ENCODE measurements around the gene CTDP1.

- TF ChIP-seq GABPA (IDR thresholded peaks at IDR 0.05 in 1 of 2, conservative IDR thresholded peaks at IDR 0.05 in 1 of 2) (no peak), SP1 (IDR thresholded peaks at IDR 0.05) (no peak), RAD21 (IDR thresholded peaks at IDR 0.05) (no peak), YY1 (IDR thresholded peaks at IDR 0.05) (no peak), EGR1 (IDR thresholded peaks at IDR 0.05; ENCODE audit: low read depth in 2 of 2) (no peak), NR2F2 (IDR thresholded peaks at IDR 0.05) (no peak), MAX (IDR thresholded peaks at IDR 0.05) (no peak), HNF4G (IDR thresholded peaks at IDR 0.05) (no peak)
- TF ChIP-seq, protein P1, sequence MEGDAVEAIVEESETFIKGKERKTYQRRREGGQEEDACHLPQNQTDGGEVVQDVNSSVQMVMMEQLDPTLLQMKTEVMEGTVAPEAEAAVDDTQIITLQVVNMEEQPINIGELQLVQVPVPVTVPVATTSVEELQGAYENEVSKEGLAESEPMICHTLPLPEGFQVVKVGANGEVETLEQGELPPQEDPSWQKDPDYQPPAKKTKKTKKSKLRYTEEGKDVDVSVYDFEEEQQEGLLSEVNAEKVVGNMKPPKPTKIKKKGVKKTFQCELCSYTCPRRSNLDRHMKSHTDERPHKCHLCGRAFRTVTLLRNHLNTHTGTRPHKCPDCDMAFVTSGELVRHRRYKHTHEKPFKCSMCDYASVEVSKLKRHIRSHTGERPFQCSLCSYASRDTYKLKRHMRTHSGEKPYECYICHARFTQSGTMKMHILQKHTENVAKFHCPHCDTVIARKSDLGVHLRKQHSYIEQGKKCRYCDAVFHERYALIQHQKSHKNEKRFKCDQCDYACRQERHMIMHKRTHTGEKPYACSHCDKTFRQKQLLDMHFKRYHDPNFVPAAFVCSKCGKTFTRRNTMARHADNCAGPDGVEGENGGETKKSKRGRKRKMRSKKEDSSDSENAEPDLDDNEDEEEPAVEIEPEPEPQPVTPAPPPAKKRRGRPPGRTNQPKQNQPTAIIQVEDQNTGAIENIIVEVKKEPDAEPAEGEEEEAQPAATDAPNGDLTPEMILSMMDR (IDR thresholded peaks at IDR 0.05; ENCODE audit: low read depth, low read length, missing input control), result no peak
Observed at GRCh38 chr18:79668203-79668602, 11.4 kb upstream of the CTDP1 start.

Data from liver (tissue), 3 donors.